ENCODE measurements around the gene LCN10.
"Not testable (repeated sequence)": the region's sequence is repeated elsewhere in the genome, so short reads cannot be mapped to it uniquely, and the experiment has no call there.

LCN10 gene

GRCh38 chr9:136721339-136722092, 21.2 kb downstream of the LCN10 start:
- DNase-seq (ENCODE audit: low read depth in 1 of 2, low spot score in 1 of 2), result no peak

- no peak for DNase-seq (ENCODE audit: low read depth in 1 of 2, low spot score in 1 of 2)
These were observed 21.8 kb downstream of the LCN10 start for GRCh38 chr9:136720898-136721338.

GRCh38 chr9:136720251-136720897, 22.4 kb downstream of the LCN10 start:
- no peak for DNase-seq (ENCODE audit: low read depth in 1 of 2, low spot score in 1 of 2)

- no peak for DNase-seq (ENCODE audit: low read depth in 1 of 2, low spot score in 1 of 2)
These were observed 23.4 kb downstream of the LCN10 start for GRCh38 chr9:136719195-136719880.

- DNase-seq (ENCODE audit: low read depth in 1 of 2, low spot score in 1 of 2), result no peak
These were observed 24.2 kb downstream of the LCN10 start for GRCh38 chr9:136718345-136719194.

GRCh38 chr9:136717399-136717798, 25.3 kb downstream of the LCN10 start:
- no peak for DNase-seq (ENCODE audit: low read depth in 1 of 2, low spot score in 1 of 2)

GRCh38 chr9:136714893-136715274, 27.9 kb downstream of the LCN10 start:
- DNase-seq (ENCODE audit: low read depth in 1 of 2, low spot score in 1 of 2), result no peak

GRCh38 chr9:136714096-136714892, 28.4 kb downstream of the LCN10 start:
- DNase-seq (ENCODE audit: low read depth in 1 of 2, low spot score in 1 of 2), result no peak

GRCh38 chr9:136713550-136713949, 29.2 kb downstream of the LCN10 start:
- no peak for DNase-seq (ENCODE audit: low read depth in 1 of 2, low spot score in 1 of 2)

GRCh38 chr9:136712690-136713544, 29.8 kb downstream of the LCN10 start:
- DNase-seq (ENCODE audit: low read depth in 1 of 2, low spot score in 1 of 2), result no peak

GRCh38 chr9:136711751-136712689, 30.7 kb downstream of the LCN10 start, which contains the start of gene DIPK1B:
Gene DIPK1B, plus strand, starts transcription at chr9:136712572. Its CDS starts 94 bp downstream, at chr9:136712666.
- DNase-seq (ENCODE audit: low read depth in 1 of 2, low spot score in 1 of 2), result no peak

- not testable (repeated sequence) for DNase-seq (ENCODE audit: low read depth in 1 of 2, low spot score in 1 of 2)
These were observed 31.5 kb downstream of the LCN10 start for GRCh38 chr9:136711219-136711648.

GRCh38 chr9:136710543-136710942, 32.2 kb downstream of the LCN10 start:
- DNase-seq (ENCODE audit: low read depth in 1 of 2, low spot score in 1 of 2), result no peak

GRCh38 chr9:136709454-136710109, 33.2 kb downstream of the LCN10 start:
- no peak for DNase-seq (ENCODE audit: low read depth in 1 of 2, low spot score in 1 of 2)

- no peak for DNase-seq (ENCODE audit: low read depth in 1 of 2, low spot score in 1 of 2)
These were observed 34.8 kb downstream of the LCN10 start for GRCh38 chr9:136707849-136708517.

- no peak for DNase-seq (ENCODE audit: low read depth in 1 of 2, low spot score in 1 of 2)
These were observed 35.7 kb downstream of the LCN10 start for GRCh38 chr9:136707011-136707410.

GRCh38 chr9:136705564-136705963, 37.2 kb downstream of the LCN10 start:
- DNase-seq (ENCODE audit: low read depth in 1 of 2, low spot score in 1 of 2), result no peak

Measured in activated T-helper 1 cell treated with anti-CD3 and anti-CD28 coated beads, Interleukin-2, amount 50 U/mL, for 16 hours (primary cell).